ENCODE results near the gene PTRH1.
A peak's percentile ranks its signal among the peaks of the same experiment; 100 is the strongest.

Gene PTRH1, protein sequence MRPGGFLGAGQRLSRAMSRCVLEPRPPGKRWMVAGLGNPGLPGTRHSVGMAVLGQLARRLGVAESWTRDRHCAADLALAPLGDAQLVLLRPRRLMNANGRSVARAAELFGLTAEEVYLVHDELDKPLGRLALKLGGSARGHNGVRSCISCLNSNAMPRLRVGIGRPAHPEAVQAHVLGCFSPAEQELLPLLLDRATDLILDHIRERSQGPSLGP

DNA sequence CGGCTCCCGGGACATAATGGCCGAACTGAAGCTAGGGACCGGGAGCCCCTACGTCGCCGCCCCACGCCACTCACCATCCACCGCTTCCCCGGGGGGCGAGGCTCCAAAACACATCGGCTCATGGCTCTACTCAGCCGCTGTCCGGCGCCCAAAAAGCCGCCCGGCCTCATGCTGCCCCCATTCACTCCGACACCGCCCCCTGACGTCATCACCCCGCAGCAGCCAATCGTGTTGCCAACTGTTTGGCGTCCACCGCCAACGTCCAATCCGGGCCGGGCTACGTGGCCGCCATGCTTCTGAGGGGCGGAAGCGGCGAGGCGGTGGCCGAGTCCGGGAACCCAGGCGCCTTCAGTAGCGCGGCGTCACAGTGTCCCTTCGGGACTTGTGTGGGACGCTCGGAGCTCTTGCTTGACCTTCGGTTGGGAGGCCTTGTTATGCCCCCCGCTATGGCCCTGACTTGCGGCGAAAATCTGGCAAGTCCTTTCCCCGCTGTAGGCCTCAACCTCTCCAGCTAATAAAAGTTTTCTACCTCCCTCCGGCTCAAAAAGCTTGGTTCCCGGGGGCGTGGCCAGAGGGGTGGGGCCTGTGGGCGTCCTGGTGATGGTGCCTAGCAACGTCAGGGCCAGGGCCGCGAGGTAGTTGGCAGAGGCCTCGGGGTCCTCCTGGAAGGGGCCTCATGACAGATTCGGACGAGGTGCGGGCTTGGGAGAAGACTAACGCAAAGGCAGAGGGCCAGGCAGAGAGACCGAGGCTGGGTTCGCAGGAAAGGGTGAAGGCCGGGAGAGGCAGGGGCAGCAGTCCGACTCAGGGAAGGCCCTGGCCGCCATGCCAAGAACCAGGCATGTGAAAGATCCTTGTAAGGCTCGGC is at the start of gene PTRH1, which contains the start of gene TTC16:
PTRH1 (minus strand) TSS at position 194 of the 868 bp plus-strand sequence; CDS start at position 170, 24 bp downstream.
TTC16 (plus strand) TSS at position 610 of the 868 bp plus-strand sequence; CDS start at position 677, 67 bp downstream.
- H2AFZ ChIP-seq (ENCODE audit: low read length) = peak within 1 kb of the TSS; percentile 94

DNA sequence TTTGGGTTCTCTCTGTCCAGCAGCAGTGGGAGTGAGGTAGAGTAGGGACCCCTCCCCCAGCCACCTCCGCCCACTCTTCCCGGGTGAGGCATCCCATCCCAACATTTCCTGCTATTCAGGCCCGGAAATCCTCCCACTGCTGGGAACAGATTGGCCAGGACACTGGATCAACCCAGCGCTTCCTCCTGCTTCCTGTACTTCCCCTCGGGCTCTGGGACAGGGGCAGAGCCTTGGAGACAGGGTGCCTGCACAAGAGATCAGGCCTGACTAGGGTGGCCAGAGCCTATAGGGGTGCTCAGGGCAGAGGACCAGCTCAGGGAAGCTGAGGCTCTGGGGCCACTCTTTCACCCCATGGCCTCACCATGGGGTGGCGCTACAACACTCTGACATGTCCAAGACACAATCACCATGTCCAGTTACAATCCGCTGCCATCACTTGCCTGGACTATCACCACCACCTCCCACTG is 48.5 kb upstream of the PTRH1 start:
- Histone ChIP-seq H2AFZ (ENCODE audit: low read length) (no peak overlapping the region), H3K4me1 (ENCODE audit: insufficient read depth, low read length, poor library complexity, severe bottlenecking) (peaks cover 21% of the 10 kb centered on the region), H3F3A (ENCODE audit: low read depth) (no peaks in the 10 kb centered on the region), H3K4me3 (ENCODE audit: low read length, poor library complexity, severe bottlenecking) (no peak overlapping the region), H3K9me2 (replicated peaks; ENCODE audit: low read depth, low read length) (no peaks in the 10 kb centered on the region), H4K20me1 (ENCODE audit: insufficient read depth, low read length, poor library complexity, severe bottlenecking) (peaks cover 31% of the 10 kb centered on the region), H3K27me3 (ENCODE audit: insufficient read depth, low read length, poor library complexity, severe bottlenecking) (no peaks in the 10 kb centered on the region), H3K36me3 (ENCODE audit: insufficient read depth, low read length) (peaks cover 44% of the 10 kb centered on the region; the same call in 1 of the 2 replicates), H3K4me2 (ENCODE audit: low read depth, low read length, poor library complexity, severe bottlenecking) (no peak overlapping the region), H3K9ac (ENCODE audit: low read depth, low read length, poor library complexity, severe bottlenecking) (no peak overlapping the region), H3K9me3 (ENCODE audit: insufficient read depth, low read depth, low read length) (no peaks in the 10 kb centered on the region), H3K79me2 (ENCODE audit: insufficient read depth, low read length) (peaks cover 71% of the 10 kb centered on the region)
- TF ChIP-seq, protein P1, sequence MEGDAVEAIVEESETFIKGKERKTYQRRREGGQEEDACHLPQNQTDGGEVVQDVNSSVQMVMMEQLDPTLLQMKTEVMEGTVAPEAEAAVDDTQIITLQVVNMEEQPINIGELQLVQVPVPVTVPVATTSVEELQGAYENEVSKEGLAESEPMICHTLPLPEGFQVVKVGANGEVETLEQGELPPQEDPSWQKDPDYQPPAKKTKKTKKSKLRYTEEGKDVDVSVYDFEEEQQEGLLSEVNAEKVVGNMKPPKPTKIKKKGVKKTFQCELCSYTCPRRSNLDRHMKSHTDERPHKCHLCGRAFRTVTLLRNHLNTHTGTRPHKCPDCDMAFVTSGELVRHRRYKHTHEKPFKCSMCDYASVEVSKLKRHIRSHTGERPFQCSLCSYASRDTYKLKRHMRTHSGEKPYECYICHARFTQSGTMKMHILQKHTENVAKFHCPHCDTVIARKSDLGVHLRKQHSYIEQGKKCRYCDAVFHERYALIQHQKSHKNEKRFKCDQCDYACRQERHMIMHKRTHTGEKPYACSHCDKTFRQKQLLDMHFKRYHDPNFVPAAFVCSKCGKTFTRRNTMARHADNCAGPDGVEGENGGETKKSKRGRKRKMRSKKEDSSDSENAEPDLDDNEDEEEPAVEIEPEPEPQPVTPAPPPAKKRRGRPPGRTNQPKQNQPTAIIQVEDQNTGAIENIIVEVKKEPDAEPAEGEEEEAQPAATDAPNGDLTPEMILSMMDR (conservative IDR thresholded peaks at IDR 0.05; ENCODE audit: low read length) = peak; percentile 69
- no peak for TF ChIP-seq EZH2phosphoT487 (IDR thresholded peaks at IDR 0.05; ENCODE audit: borderline replicate concordance)

More for the DNA sequence above, at the start of gene PTRH1, which contains the start of gene TTC16:
- H3K9ac ChIP-seq (ENCODE audit: low read depth, low read length, poor library complexity, severe bottlenecking) = peak within 1 kb of the TSS; percentile 63
- H3K4me3 ChIP-seq (ENCODE audit: low read length, poor library complexity, severe bottlenecking) = peak within 1 kb of the TSS; percentile 89
- no peaks in the 10 kb centered on the region for H3K9me2 ChIP-seq (replicated peaks; ENCODE audit: low read depth, low read length)
- H3F3A ChIP-seq (ENCODE audit: low read depth) = no peaks in the 10 kb centered on the region
- H4K20me1 ChIP-seq (ENCODE audit: insufficient read depth, low read length, poor library complexity, severe bottlenecking) = no peaks in the 10 kb centered on the region
- peaks cover 34% of the 10 kb centered on the region for H3K4me1 ChIP-seq (ENCODE audit: insufficient read depth, low read length, poor library complexity, severe bottlenecking)
- H3K9me3 ChIP-seq (ENCODE audit: insufficient read depth, low read depth, low read length) = no peaks in the 10 kb centered on the region
- no peaks in the 10 kb centered on the region for H3K79me2 ChIP-seq (ENCODE audit: insufficient read depth, low read length)
- no peaks in the 10 kb centered on the region for H3K36me3 ChIP-seq (ENCODE audit: insufficient read depth, low read length)
- no peaks in the 10 kb centered on the region for H3K27me3 ChIP-seq (ENCODE audit: insufficient read depth, low read length, poor library complexity, severe bottlenecking)
- H3K4me2 ChIP-seq (ENCODE audit: low read depth, low read length, poor library complexity, severe bottlenecking) = peak within 1 kb of the TSS; percentile 89
- TF ChIP-seq, protein P1 (conservative IDR thresholded peaks at IDR 0.05; ENCODE audit: low read length) = no peak
- TF ChIP-seq EZH2phosphoT487 (IDR thresholded peaks at IDR 0.05; ENCODE audit: borderline replicate concordance) = no peak

DNA sequence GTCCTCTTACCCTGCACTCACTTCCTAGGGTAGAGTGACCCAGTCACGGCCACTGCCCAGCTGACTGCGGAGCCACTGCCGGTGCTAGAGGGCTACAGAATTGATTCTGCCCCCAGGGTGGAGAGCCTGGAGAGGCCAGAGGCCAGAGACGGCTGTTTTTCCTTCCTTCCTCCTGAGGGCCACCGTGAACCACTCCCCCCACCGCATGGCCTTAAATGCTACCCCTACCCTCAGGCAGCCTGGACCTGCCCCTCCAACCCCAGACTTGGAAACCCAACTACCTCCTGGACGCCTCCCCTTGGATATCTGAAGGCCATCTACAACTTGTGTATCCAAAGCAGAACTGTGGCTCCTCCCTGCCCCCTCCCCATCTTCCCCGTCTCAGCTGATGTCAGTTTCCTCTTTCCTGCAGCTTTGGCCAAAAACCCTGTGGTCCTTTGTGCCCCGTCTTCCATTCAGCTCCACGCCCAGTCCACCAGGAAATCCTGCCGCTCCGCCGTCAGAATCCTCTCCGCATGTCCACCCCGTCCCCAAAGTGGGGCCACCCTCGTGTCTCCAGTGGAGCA is 46.7 kb upstream of the PTRH1 start:
- Histone ChIP-seq H3K79me2 (ENCODE audit: insufficient read depth, low read length) (peaks cover 54% of the 10 kb centered on the region), H3K27me3 (ENCODE audit: insufficient read depth, low read length, poor library complexity, severe bottlenecking) (no peaks in the 10 kb centered on the region), H3K4me2 (ENCODE audit: low read depth, low read length, poor library complexity, severe bottlenecking) (no peak overlapping the region), H3F3A (ENCODE audit: low read depth) (no peaks in the 10 kb centered on the region), H3K9me3 (ENCODE audit: insufficient read depth, low read depth, low read length) (no peaks in the 10 kb centered on the region), H3K9ac (ENCODE audit: low read depth, low read length, poor library complexity, severe bottlenecking) (no peak overlapping the region), H3K4me3 (ENCODE audit: low read length, poor library complexity, severe bottlenecking) (no peak overlapping the region), H3K4me1 (ENCODE audit: insufficient read depth, low read length, poor library complexity, severe bottlenecking) (peaks cover 4% of the 10 kb centered on the region), H3K9me2 (replicated peaks; ENCODE audit: low read depth, low read length) (no peaks in the 10 kb centered on the region), H2AFZ (ENCODE audit: low read length) (no peak overlapping the region), H4K20me1 (ENCODE audit: insufficient read depth, low read length, poor library complexity, severe bottlenecking) (peaks cover 21% of the 10 kb centered on the region), H3K36me3 (ENCODE audit: insufficient read depth, low read length) (peaks cover 46% of the 10 kb centered on the region; the same call in 1 of the 2 replicates)
- TF ChIP-seq EZH2phosphoT487 (IDR thresholded peaks at IDR 0.05; ENCODE audit: borderline replicate concordance) = no peak
- TF ChIP-seq, protein P1 (conservative IDR thresholded peaks at IDR 0.05; ENCODE audit: low read length) = no peak

Data from Loucy (cell line).